HG03575 (cell line): ENCODE results near the gene PNLDC1.
"Not testable (repeated sequence)": the region's sequence is repeated elsewhere in the genome, so short reads cannot be mapped to it uniquely, and the experiment has no call there.

Experiments
- ATAC-seq: cut with Tn5 transposase; IDR thresholded peaks from one replicate; pipeline ENCODE4 v1.9.1; 2021; ENCODE audit not compliant: unreplicated experiment, insufficient number of reproducible peaks, low FRiP score; ENCODE audit errors: extremely low read depth

PNLDC1 gene

DNA sequence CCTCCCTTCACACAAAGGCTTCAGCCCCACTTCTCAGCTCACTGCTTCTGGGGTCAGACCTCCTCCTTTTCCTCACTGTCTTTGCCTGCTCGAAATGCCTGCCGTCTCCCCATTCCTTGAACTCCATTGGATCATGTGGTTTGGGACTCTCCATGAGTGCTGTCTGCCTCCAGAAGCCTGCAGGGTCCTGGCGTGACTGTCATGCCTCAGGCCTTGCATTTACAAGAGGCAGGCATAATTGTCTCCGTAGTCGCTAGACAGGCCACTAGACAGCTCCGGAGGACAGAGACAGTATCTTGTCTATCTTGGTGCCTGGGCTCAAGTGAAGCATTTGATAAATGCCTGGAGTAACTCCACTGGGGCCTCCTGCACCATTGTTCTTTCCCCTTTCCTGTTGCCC, 15.3 kb downstream of the PNLDC1 start:
- no peak for ATAC-seq

DNA sequence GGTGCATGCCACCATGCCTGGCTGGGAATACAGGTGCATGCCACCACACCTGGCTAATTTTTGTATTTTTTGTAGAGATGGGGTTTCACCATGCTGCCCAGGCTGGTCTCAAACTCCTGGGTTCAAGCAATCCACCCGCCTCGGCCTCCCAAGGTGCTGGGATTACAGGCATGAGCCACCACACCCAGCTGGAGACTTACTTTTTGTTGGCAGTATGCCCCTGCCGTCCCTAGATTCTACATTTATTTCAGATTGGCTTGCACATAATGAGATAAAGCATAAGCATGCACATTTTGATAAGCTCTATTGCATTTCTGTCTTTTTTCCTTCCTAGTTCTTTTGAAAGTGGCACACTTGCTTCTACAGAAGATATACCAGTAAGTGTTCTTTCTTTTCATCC, 16.7 kb downstream of the PNLDC1 start:
- not testable (repeated sequence) for ATAC-seq

DNA sequence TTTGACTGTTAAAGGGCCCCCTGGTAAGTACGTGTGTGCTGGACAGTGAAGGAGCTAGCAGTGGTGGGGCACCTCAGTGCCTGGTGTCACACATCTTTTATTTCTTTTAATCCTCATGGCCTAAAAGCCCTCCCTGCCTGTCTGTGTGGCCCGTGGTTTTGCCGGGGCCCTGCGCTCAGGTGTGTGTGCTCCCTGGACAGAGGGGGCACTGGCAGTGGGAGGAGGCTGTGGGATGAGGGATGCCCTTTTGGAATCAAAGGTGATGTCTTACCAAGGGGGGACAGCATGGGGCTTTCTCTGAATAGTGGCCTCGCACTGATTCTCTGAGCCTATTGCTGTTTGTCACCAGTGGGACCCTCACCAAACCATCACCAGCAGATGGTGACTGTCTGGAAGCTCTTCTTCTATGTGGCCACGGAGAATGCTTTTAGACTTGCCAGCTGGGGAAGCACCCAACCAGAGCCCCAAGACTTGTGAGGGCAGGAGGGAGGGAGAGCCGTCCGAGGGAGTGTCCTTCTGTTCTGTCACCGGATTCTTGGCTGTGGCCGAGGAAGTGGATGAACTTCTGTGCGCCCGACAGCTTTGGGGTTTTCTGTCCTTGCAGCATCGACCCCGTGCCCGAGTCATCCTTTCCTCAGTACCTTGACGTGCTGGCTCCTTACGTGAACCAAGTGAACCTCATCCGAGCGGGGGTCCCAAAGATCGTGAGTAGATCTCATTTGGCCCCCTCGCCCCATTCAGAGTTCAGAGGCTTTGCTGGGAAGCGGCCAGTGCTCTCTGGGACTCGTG, 18.1 kb downstream of the PNLDC1 start:
- ATAC-seq: no peak

DNA sequence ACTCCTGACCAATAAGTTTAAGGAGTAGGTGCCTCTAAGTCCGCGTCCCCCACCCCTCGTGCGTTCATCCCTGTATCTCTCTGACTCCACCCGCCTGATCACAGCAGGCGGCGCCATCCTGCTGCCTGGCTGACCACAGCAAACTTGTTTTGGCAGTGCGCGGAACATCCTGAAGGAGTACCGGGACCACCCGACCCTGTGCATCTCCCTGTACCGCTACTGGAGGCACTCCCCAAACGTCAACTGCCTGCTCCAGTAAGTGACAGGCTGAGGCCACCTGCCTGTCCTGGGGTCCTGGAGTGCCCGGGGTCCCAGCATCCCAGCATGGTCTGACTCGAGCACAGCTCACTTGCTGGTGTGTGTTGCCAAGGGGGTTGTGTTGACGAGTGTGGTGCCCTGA, 19.0 kb downstream of the PNLDC1 start:
- no peak for ATAC-seq

DNA sequence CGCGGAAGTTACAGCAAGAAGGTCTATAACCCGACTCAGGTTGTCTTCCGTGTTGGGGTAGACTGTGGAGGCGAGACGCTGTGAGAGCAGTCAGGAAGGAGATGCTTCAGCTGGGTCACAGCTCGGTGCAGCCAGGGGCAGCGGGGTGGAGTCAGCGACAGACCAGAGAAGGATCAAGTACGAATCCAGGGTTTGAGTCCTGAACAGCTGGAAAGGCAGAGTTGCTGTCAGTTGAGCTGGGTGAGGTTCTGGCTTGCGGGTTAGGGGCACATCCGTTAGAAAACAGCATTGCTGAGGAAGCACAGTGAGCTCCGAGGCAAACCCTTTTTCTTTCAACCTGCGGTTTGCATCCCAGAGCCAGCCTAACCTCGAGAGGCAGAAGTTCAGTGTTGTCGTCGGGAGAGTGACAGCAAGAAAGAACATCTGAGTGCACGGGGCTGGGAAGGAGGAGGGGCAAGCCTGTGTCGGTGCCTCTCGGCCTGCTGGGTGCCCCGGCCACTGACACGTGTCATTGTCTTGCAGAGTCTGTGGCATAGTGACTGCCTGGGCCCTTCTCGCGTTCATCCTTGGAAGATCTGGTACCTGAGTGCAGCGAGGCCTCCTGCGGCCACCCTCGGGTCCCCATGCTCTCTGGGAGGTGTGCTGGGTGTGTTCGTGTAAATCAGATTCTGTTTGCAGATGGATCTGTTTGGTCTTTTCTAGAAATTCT, 20.0 kb downstream of the PNLDC1 start:
- ATAC-seq: no peak

DNA sequence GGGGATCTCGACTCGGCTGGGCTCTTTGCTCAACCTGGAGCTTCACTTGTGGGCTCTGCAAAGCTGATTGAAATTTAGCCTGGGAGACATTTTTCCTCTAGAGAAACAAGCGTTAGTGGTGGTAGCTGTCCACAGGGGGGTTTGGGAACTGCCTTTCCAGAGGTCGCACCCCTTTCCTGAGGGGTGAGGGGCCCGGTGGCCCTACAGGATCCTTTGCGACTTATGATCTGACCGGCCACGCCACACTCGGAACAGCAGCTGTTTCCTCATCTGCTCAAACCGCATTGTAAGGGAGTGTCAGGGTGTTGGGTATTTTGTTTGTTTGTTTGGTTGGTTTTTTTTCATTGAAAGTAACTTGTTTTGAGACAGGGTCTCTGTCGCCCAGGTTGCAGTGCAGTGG, 21.0 kb downstream of the PNLDC1 start:
- no peak for ATAC-seq

DNA sequence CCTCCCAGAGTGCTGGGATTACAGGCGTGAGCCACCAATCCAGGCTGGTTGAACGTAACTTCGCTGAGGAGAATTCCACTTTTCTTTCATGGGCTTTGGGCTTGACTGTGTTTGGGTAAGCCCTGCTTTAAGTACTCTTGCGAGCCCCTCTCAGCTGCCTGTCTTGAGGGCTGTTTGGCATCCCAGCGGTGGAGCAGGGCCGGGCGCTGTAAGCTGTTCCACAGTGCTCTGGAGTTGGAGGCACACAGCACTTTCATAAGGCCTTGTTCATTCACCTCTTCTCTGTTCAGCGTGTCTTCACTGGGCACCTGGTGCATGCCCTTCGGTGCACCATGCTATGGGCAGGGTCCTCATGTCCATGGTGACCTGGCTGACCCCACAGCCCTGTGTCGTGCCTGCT, 21.6 kb downstream of the PNLDC1 start:
- ATAC-seq: no peak

DNA sequence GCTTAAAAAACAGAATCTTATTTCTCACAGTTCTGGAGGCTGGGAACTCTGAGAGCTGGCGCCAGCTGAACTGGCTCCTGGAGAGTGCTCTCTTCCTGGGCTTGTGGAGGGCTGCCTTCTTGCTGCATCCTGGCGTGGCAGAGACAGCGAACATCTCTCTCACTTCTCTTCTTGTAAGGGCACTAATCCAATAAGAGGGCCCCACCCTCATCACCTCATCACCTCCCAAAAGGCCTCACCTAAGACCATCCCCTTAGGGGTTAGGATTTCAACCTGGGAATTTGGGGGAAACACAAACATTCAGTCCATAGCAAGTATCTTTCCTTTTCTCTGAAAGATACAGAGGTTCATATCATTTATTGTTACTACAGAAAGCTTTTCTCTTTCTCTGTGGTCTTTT, 23.9 kb downstream of the PNLDC1 start:
- ATAC-seq: no peak

DNA sequence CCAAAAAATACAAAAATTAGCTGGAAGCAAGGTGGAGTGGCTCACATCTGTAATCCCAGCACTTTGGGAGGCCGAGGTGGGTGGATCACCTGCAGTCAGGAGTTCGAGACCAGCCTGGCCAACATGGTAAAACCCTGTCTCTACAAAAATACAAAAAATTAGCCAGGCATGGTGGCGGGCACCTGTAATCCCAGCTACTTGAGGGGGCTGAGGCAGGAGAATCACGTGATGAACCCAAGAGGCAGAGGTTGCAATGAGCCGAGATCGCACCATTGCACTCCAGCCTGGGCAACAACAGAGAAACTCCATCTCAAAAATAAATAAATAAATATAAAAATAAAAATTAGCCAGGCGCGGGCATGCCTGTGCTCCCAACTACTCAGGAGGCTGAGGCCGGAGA, 24.6 kb downstream of the PNLDC1 start:
- ATAC-seq: not testable (repeated sequence)

DNA sequence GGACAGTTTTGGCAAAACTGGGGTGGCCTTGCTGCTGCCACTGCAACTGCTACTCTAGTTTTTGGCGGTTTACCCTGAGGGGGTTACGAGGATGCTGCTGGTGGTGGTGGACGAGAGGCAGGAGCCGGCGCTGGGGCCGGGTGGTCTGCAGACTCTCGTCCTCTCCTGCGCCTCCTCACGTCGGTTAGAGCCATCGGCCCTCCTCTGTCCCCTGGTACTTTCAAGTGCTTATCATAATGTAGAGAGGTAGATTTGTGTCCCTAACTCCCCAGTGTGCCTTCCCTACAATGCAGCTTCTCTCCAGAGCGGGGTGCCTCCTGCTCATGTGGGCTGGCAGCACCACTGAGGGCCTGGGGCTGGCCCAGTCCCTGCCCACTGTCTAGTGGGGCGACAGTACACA, 25.9 kb downstream of the PNLDC1 start:
- no peak for ATAC-seq

DNA sequence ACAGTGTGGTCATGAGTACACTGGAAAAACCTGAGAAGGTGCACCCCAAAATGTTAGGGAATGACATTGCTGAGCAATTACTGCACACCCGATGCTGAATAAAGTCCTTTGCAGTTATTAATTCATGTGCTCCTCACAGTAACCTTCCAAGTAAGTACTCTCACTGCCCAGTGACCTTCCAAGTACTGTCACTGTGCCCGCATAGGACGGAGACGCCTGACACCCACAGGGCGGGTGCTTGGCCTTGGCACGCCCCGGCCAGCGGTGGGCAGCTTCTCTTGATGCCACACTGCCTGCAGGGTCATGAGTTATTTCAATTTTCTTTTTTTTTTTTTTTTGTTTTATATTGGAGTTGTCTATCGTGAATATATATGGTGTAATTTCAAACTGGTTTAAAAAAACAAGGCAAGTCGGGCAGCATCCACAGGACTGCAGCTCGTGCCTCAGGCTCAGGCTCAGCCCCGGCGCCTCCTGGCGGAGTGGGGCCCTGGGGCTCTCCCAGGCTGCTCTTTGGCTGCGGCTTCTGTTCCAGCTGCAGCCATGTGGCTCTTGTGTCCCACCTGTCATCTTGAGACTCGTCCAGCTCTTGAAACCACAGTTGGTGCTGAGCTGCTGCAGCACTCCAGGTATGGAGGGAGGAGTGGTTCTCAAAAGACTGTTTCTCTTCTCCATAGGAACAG, 27.0 kb downstream of the PNLDC1 start:
- ATAC-seq: no peak

DNA sequence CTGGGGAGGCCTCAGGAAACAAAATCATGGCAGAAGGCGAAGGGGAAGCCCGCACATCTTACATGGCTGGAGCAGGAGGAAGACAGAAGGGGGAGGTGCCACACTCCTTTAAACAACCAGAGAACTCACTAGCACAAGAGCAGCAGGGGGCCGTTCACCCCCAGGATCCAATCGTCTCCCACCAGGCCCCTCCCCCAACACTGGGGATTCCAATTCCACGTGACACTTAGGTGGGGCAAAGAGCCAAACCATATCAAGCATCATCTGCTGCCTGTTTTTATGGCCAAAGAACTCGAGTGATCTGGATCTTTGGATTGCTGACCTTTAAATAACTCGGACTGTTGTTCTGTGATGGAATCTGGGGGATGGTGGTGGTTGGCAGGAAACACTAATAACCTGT, 28.0 kb downstream of the PNLDC1 start:
- ATAC-seq: no peak

DNA sequence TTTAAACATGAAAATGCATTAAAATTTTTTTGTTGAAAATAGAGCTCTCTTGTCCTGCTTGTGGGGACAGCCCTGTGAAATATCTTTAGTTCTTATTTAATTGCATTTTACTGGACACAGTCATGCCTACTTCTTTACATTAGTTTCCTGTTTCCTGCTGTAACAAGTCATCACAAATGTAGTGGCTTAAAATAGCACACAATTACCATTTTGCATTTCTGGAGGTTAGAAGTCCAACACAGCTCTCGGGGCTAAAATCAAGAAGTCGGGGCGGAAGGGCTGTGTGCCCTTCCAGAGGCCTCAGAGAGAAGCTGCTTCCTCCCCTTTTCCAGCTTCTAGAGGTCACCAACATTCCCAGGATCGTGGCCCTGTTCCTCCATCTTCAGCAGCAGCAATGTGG, 29.4 kb downstream of the PNLDC1 start:
- ATAC-seq: no peak

DNA sequence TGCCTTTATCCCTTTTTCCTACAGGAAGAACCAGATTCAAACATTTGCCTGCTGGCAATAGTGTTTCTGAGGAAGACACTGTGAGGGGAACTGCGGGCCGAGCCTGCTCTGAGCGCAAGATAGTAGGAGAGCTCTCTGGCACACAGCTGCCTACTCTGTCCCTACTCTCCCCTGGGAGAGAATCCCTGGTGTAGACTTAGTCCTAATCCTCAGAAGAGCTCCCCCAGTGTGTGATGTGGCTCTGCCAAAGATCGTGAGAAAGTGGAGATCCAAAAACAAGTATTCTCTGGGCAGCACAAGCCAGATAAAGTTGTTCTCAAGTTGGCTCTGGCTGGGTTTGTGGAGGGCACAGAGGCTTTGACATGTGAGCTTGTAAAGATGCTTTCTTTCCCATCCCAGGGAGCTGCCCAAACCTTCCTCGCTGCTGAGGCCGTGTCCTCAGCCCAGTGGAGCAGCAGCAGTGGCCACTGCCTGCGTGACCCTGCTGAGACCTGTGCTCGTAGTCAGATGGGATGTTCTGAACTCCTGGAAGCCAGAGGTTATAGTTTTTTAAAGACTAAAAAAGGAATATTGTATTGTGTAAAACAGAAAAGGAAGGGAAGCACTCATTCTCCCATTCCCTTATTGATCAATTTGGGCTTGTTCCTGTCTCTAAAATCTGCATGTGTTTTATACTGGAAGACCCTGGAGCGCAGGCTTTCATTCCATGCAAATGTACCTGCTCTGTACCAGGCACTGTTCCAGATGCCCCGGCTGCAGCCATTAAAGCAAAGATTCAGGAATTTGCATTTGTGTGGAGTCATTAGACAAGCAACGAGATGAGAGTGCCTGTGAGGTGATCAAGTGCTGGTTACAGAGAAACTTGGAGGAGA, 30.7 kb downstream of the PNLDC1 start:
- ATAC-seq: no peak

DNA sequence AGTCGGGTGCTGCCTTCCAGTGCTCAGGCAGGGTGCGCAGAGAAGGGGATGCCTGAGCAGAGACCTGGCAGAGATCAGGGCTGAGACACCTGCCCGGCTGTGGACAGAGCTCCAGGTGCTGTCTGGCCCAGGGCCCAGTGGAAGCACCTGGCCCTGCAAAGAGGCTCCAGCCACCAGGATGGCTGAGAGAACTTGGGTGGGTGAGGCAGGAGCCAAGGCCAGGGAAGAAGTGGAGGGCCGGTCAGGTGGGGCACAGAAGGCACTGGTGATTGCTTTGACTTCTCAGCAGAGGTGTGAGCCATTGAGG, 31.2 kb downstream of the PNLDC1 start:
- no peak for ATAC-seq

DNA sequence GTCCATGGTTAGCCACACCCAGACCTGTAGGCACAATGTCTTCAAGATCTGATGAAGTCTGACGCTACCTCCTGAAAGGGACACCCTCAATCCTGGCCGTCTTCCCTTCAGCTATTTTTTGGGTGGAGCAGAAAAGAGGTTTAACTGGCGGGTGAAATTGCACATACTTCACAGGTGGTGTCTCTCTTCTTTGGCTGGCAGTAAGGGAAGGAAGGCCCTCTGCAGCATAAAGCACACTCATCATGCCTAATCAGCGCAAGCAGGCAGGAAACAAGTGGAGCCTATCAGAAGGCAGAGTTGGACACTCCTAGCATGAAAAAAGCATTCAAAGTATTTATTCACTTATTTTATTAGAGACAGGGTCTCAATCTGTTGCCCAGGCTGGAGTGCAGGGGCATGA, 32.9 kb downstream of the PNLDC1 start:
- ATAC-seq: no peak

DNA sequence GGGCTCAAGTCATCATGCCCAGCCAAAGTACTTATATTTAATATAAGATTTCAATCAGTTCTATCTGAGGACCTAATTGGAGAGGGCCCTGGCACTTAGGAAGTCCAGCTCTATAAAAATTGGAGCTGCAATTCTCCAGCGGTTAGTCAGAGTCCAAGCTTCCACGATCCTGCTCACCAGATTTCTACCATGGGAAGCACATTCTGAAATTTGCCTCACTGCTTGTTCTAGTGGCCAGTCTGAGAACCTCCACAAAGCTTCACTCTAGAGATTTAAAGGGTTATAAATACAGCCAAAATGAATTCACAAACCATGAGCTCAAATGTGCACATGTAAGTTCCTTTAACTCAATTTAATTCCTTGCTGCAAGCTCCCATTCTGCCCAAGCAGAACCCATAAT, 33.5 kb downstream of the PNLDC1 start:
- ATAC-seq: no peak

DNA sequence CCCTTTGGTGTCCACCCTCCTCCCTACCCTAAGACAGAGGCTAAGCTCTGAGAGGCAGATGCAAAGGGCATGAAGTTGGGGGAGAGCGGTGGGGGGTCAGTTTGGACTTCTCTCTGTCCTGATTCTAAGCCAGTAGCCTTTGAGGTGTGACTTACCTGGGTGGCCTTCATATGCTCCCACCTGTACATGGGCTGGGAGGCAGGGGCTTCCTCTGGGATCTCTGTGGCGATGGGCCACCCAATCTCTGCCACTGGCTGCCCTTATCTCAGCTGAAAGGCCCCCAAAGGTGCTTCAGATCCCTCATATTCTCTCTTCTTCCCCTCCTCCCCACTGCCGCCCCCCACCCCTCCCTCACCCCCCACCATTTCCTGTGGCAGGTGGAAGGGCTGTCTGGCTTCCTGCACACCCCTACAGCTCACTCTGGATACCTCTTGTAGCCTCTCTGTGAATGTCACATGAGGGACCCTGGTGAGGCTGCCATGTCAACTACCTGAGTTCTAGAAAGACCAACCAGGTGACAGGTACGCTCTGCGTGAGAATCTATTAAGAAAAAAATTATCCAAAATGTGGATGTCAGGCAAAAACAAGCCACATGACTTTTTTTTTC, 34.0 kb downstream of the PNLDC1 start:
- no peak for ATAC-seq
